ENCODE results near the gene POM121L2. TPM values are rescaled to one million over a fixed set of nuclear protein-coding genes. Genes with fewer than 3 reads are reported as not detected.

POM121L2 gene
- total and polyA plus RNA-seq, 9 of the 15 experiments (the other 6 are each of a cell fraction or from before 2014, with no cell fraction given), result 0.23 to 0.45 TPM; not detected in 7

GRCh38 chr6:27297857-27298730, 14.0 kb downstream of the POM121L2 start (continued):
- TF ChIP-seq HMGN3 (IDR thresholded peaks at IDR 0.05; ENCODE audit: borderline replicate concordance, extremely low read depth, insufficient read length, low read depth, low read length) (no peak), JUND (IDR thresholded peaks at IDR 0.05; ENCODE audit: borderline replicate concordance, low read depth, low read length) (peak; percentile 29; the same call in 1 of the 2 replicates), JUND (tag; IDR thresholded peaks at IDR 0.05; ENCODE audit: borderline replicate concordance, low read depth, low read length) (peak; percentile 46; the same call in 2 of the 3 replicates), CXXC5 (CRISPR knock-in tag; IDR thresholded peaks at IDR 0.05) (peak; percentile 72), TSHZ1 (CRISPR knock-in tag; IDR thresholded peaks at IDR 0.05) (no peak), NFYB (IDR thresholded peaks at IDR 0.05; ENCODE audit: extremely low read depth, insufficient read length) (no peak), TRIM28 (IDR thresholded peaks at IDR 0.05) (no peak; the same call in 1 of the 2 replicates), RBFOX2 (IDR thresholded peaks at IDR 0.05; ENCODE audit: low read depth, low read length) (peak; percentile 61; the same call in 1 of the 2 replicates), FOXA1 (IDR thresholded peaks at IDR 0.05; ENCODE audit: borderline replicate concordance) (no peak), ARID4B (CRISPR knock-in tag; IDR thresholded peaks at IDR 0.05) (peak; percentile 66), ILF3 (IDR thresholded peaks at IDR 0.05; ENCODE audit: borderline replicate concordance) (peak; percentile 62; the same call in 1 of the 2 replicates), TAF7 (tag; IDR thresholded peaks at IDR 0.05) (peak; percentile 41; the same call in 1 of the 2 replicates), ETV1 (tag; conservative IDR thresholded peaks at IDR 0.05; ENCODE audit: low read depth) (peak; percentile 94), IRF2 (CRISPR knock-in tag; IDR thresholded peaks at IDR 0.05) (no peak), HCFC1 (IDR thresholded peaks at IDR 0.05; ENCODE audit: low read depth, low read length) (no peak), CCAR2 (IDR thresholded peaks at IDR 0.05; ENCODE audit: low read depth, low read length) (no peak), ZKSCAN8 (CRISPR knock-in tag; IDR thresholded peaks at IDR 0.05) (no peak), KAT7 (CRISPR knock-in tag; IDR thresholded peaks at IDR 0.05; ENCODE audit: borderline replicate concordance) (no peak)
